Right lobe of liver (tissue), 6 donors: Measurements from ENCODE around the gene GALNT12. TPM values are rescaled to one million over a fixed set of nuclear protein-coding genes. Genes with fewer than 3 reads are reported as not detected.

Experiments
- ATAC-seq, 4 donors: fragments of 200-7000 bp; cut with Tn5 transposase; one replicate each; pipeline ENCODE4 v1.9.1; 2020; ENCODE audit warnings: mild to moderate bottlenecking in 4 of 4, moderate library complexity in 4 of 4
- DNase-seq, 3 donors: peaks; one replicate each; pipeline ENCODE4 v3.0.0-alpha.2; 2020
- H3K27ac ChIP-seq, 3 donors: fragments of 200-600 bp; one replicate each; pipeline ENCODE4 v1.8.0; 2022
- H3K27me3 ChIP-seq, 2 donors: fragments of 200-600 bp; one replicate each; pipeline ENCODE4 v1.8.0; 2022
- H3K36me3 ChIP-seq, 4 donors: fragments of 200-600 bp; sonication (generic) in 1 of 4; one replicate each; pipeline versions ENCODE4 v1.5.1 to v1.8.0; 2017 to 2022; ENCODE audit warnings: control low read depth in 1 of 4
- H3K4me1 ChIP-seq, 4 donors: fragments of 200-600 bp; sonication (generic) in 1 of 4; one replicate each; pipeline versions ENCODE4 v1.5.1 to v1.8.0; 2017 to 2022; ENCODE audit warnings: control low read depth in 1 of 4
- H3K4me3 ChIP-seq, 3 donors: fragments of 200-600 bp; one replicate each; pipeline ENCODE4 v1.8.0; 2022
- H3K9me3 ChIP-seq, 4 donors: fragments of 200-600 bp; sonication (generic) in 1 of 4; one replicate each; pipeline versions ENCODE4 v1.5.1 to v1.8.0; 2017 to 2022; ENCODE audit warnings: control low read depth in 1 of 4
- POLR2A ChIP-seq: fragments of 450-650 bp; IDR thresholded peaks from one replicate; pipeline ENCODE4 v1.6.1; 2017; ENCODE audit warnings: antibody characterized with exemption, mild to moderate bottlenecking
- WGBS: methylation state at CpG from one replicate; pipeline ENCODE4 v1.1.6; 2018; ENCODE audit warnings: low coverage, low lambda C conversion rate; ENCODE audit not compliant: insufficient coverage; ENCODE audit errors: missing lambda C conversion rate; 5-methylcytosine and 5-hydroxymethylcytosine counted together
- intact Hi-C, 2 donors: fragments of 100-400 bp; cut with DNase I; formaldehyde crosslinking; loops; one replicate each; pipeline versions ENCODE4 v1.11.2 to v1.14.1; 2022
- total RNA-seq, 6 experiments: library from RNA; depleted of rRNA in 2 of 6; stranded (reverse); fragments of >200 nt in 2 of 6; fragmentation: NEBNext Ultra II Directional in 3 of 6; extraction: Animal tissue kit (Norgen Biotek cat#: 25700) in 3 of 6; gene quantifications; one replicate each; pipeline versions ENCODE4 v1.1.0 to v1.2.4, GENCODE V29; 2016 to 2023
- TF ChIP-seq, protein P1 (sequence below), 4 donors: fragments of 200-600 bp in 3 of 4; fragments of 450-650 bp in 1 of 4; IDR thresholded peaks; one replicate each; pipeline versions ENCODE4 v1.5.1 to v1.8.0; 2016 to 2022; ENCODE audit warnings: antibody characterized with exemption in 4 of 4, mild to moderate bottlenecking in 2 of 4
- donor health status: DM: no; HTN: yes; CAD: no.
- donor health status: DM: no; HTN: no; CAD: no.
- donor health status: DM: no; HTN: no; CAD: no.
- donor health status: DM: no; HTN: yes; CAD: no.
- donor health status: DM: no; HTN: yes; CAD: no.

The GALNT12 gene
- total RNA-seq, 6 experiments from 2014 or later = 0.06 to 1.1 (median 0.30) TPM; not detected in 1

DNA sequence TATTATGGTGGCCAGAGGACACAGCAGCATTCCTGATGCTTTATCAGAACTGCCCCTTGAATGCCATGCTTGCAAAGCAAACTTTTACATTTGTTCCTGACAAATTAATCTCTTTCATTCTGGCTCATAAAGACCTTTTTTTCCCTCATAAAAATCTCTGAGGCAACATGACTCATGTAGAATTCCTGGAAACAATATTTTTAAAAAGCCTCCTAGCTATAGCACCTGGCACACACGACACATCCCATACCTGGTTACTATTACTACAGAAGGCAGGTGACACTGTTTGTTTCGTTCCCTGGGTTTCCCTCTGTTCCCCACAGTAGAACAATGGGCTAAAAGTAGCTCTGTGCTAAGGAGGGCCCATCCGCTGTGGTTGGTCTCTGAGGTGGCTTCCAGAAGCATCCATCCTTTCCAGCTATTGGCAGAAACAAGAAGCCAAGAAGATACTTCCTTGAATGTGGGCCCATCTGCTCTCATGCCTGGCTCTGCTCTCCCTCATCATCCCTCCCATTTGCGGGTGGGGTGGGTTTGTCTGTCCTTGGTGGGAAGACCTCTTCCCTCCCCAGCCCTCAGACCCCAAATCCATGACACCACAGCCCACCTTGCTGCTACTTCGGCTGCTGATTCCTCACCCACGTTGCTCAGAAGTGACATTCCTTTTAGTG lies 59.1 kb downstream of the GALNT12 start:
- no peak overlapping the region for H3K4me3 ChIP-seq
- no peak for DNase-seq
- no peaks in the 10 kb centered on the region for H3K27me3 ChIP-seq
- no peaks in the 10 kb centered on the region for H3K9me3 ChIP-seq
- no peak for TF ChIP-seq POLR2A
- TF ChIP-seq, protein P1, sequence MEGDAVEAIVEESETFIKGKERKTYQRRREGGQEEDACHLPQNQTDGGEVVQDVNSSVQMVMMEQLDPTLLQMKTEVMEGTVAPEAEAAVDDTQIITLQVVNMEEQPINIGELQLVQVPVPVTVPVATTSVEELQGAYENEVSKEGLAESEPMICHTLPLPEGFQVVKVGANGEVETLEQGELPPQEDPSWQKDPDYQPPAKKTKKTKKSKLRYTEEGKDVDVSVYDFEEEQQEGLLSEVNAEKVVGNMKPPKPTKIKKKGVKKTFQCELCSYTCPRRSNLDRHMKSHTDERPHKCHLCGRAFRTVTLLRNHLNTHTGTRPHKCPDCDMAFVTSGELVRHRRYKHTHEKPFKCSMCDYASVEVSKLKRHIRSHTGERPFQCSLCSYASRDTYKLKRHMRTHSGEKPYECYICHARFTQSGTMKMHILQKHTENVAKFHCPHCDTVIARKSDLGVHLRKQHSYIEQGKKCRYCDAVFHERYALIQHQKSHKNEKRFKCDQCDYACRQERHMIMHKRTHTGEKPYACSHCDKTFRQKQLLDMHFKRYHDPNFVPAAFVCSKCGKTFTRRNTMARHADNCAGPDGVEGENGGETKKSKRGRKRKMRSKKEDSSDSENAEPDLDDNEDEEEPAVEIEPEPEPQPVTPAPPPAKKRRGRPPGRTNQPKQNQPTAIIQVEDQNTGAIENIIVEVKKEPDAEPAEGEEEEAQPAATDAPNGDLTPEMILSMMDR (IDR thresholded peaks at IDR 0.05) = no peak
- H3K4me1 ChIP-seq = peaks cover 0 to 11% (median 0%) of the 10 kb centered on the region in 4 donors
- H3K36me3 ChIP-seq = no peaks in the 10 kb centered on the region
- H3K27ac ChIP-seq = no peak overlapping the region
- WGBS = 62% methylated on average over 4 of the region's 6 CpGs
- no peak for ATAC-seq
- intact Hi-C loops = loop anchor here in 1 of 2 donors (10.0 kb wide), 1 partner anchor 128 kb away; no protein-coding TSS in a partner anchor

DNA sequence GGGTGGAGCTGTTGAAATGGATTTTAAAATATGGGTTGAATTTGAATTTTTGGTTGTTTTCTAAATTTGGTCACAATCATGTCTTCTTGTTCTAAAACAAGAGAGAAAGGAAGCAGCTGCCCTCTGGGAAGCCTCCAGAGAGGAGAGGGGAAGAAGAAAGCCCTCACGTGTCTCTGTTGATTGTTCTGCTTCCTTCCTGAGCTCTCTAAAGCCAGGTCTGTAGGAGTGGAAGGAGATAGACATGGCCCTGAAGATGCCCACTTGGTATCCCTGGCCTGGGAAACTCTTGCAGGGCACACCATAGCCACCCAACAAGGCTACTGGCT lies 59.6 kb downstream of the GALNT12 start:
- WGBS = 29% methylated on average over 1 of the region's 1 CpG
- Histone ChIP-seq H3K9me3 (no peaks in the 10 kb centered on the region), H3K27me3 (no peaks in the 10 kb centered on the region), H3K4me1 (peaks cover 0 to 11% (median 0%) of the 10 kb centered on the region in 4 donors), H3K27ac (no peak overlapping the region), H3K4me3 (no peak overlapping the region), H3K36me3 (no peaks in the 10 kb centered on the region)
- peak in 3 of 4 donors; percentile 14 to 55 (median 39) for ATAC-seq
- no peak for DNase-seq
- TF ChIP-seq POLR2A = no peak
- TF ChIP-seq, protein P1 (IDR thresholded peaks at IDR 0.05) = no peak
- intact Hi-C loops = loop anchor here in 1 of 2 donors (10.0 kb wide), 1 partner anchor 128 kb away; no protein-coding TSS in a partner anchor

DNA sequence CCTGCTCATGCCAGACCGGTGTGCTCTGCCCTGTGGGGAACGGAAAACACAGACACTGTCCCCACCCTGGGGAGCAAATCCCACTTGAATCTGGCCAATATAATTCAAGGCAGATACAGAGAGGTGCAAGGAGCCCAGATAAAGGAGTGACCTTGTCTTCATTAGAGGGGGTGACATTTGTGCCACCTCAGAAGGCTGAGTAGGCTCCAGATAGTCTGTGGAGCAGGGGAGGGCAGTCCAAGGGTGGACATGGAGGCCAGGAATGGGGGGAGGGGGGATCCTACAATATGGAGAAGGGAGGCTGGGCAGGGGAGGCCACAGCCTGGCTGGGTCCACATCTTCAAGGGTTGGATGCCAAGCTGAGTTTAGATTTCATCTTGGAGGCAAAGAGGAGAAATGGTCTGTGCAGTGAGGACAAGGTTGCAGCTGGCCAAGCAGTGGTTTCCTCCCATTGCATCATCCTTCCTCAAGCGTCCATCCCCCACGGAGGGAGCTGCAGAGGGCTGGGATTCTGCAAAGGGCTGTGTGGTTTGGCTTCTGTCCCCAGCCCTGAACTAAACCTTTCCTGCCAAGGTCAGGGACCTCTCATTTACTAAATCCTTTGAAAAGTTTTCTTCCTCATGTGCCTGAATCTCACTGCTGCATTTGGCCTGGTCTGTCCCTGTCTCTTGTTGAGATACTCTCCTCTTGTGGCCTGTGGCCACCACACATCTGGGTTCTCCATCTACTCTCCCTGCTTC lies 60.1 kb downstream of the GALNT12 start:
- Histone ChIP-seq H3K27ac (no peak overlapping the region), H3K4me1 (peaks cover 0 to 11% (median 0%) of the 10 kb centered on the region in 4 donors), H3K9me3 (no peaks in the 10 kb centered on the region), H3K4me3 (no peak overlapping the region), H3K27me3 (no peaks in the 10 kb centered on the region), H3K36me3 (no peaks in the 10 kb centered on the region)
- intact Hi-C loops = loop anchor here in 1 of 2 donors (10.0 kb wide), 1 partner anchor 127 kb away; no protein-coding TSS in a partner anchor
- DNase-seq (peak; percentile 38 to 68 (median 54)), ATAC-seq (peak; percentile 82 to 94 (median 91))
- 0% methylated on average over 1 of the region's 4 CpGs for WGBS
- TF ChIP-seq POLR2A = no peak
- TF ChIP-seq, protein P1 (IDR thresholded peaks at IDR 0.05) = no peak

DNA sequence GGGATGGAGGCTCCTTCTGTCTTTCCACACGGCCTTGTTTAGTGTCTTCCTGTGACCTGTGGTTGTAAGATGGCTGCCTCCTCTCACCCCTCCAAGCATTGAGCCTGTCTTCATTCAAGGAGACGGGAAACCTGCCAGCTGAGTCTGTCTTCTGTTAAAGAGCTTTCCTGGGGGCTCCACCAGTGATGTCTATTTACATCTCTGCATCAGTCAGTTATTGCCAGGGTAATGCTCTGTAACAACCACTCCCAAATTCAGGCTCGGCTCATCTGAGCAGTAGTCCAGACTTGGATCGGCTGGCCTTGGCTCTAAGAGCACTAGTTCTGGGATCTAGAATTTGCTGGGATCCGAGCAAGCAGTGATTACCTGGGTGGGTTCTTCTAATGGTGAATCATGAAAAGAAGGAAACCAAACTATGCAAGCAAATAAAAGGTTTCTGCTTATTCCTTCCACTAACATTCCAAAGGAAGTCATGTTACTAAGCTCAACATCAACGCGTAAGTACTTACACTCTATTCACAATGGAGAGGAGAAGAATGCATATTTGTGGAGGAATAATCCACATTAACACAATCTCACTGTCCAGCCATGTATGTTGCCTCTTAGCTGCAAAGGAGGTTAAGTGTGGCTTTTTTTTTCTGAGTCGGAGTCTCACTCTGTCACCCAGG lies 61.7 kb downstream of the GALNT12 start:
- DNase-seq = no peak
- intact Hi-C loops = loop anchor here in 1 of 2 donors (10.0 kb wide), 1 partner anchor 126 kb away; no protein-coding TSS in a partner anchor
- ATAC-seq = no peak

More for the DNA sequence above, 61.7 kb downstream of the GALNT12 start:
- no peak overlapping the region for H3K4me3 ChIP-seq
- H3K27me3 ChIP-seq = no peaks in the 10 kb centered on the region
- no peaks in the 10 kb centered on the region for H3K9me3 ChIP-seq
- WGBS = 81% methylated on average over 6 of the region's 8 CpGs
- H3K27ac ChIP-seq = no peak overlapping the region
- H3K36me3 ChIP-seq = no peaks in the 10 kb centered on the region
- H3K4me1 ChIP-seq = peaks cover 0 to 11% (median 0%) of the 10 kb centered on the region in 4 donors
- TF ChIP-seq, protein P1 (IDR thresholded peaks at IDR 0.05) = no peak
- no peak for TF ChIP-seq POLR2A
